ENCODE measurements around the gene DHRSX. TPM values are rescaled to one million over a fixed set of nuclear protein-coding genes. Genes with fewer than 3 reads are reported as not detected.

Gene DHRSX
- total RNA-seq, 2 donors from 2014 or later = 19.9 to 21.9 TPM

- no peak for DNase-seq (ENCODE audit: low spot score)
- H3K27ac ChIP-seq = no peak overlapping the region
These were observed 2.1 kb upstream of the DHRSX start for GRCh38 chrX:2502668-2503519.

GRCh38 chrX:2502120-2502667 lies 1.4 kb upstream of the DHRSX start:
- no peak for DNase-seq (ENCODE audit: low spot score)
- TF ChIP-seq CTCF (IDR thresholded peaks at IDR 0.05) = no peak
- Histone ChIP-seq H3K27me3 (no peaks in the 10 kb centered on the region), H3K36me3 (no peaks in the 10 kb centered on the region), H3K27ac (no peak overlapping the region), H3K9me3 (no peaks in the 10 kb centered on the region), H3K4me3 (no peak overlapping the region), H3K4me1 (peaks cover 0 to 27% of the 10 kb centered on the region in 2 donors)

More at GRCh38 chrX:2502668-2503519, 2.1 kb upstream of the DHRSX start:
- TF ChIP-seq CTCF (IDR thresholded peaks at IDR 0.05) = no peak
- Histone ChIP-seq H3K27me3 (no peaks in the 10 kb centered on the region), H3K36me3 (no peaks in the 10 kb centered on the region), H3K4me1 (peaks cover 0 to 20% of the 10 kb centered on the region in 2 donors), H3K9me3 (no peaks in the 10 kb centered on the region), H3K4me3 (no peak overlapping the region)

- Histone ChIP-seq H3K36me3 (no peaks in the 10 kb centered on the region), H3K4me1 (peaks cover 0 to 32% of the 10 kb centered on the region in 2 donors), H3K9me3 (no peaks in the 10 kb centered on the region), H3K27ac (peak overlapping the region in 1 of 2 donors; percentile 95), H3K27me3 (no peaks in the 10 kb centered on the region), H3K4me3 (no peak overlapping the region)
- no peak for DNase-seq (ENCODE audit: low spot score)
- TF ChIP-seq CTCF (IDR thresholded peaks at IDR 0.05) = no peak
These were observed 855 bp upstream of the DHRSX start for GRCh38 chrX:2501559-2502102.

GRCh38 chrX:2500091-2500802 lies 529 bp downstream of the DHRSX start:
- DNase-seq (ENCODE audit: low spot score) = no peak
- no peaks in the 10 kb centered on the region for H3K36me3 ChIP-seq
- TF ChIP-seq CTCF (IDR thresholded peaks at IDR 0.05) = peak in 1 of 2 donors; percentile 44
- peak overlapping the region; percentile 81 to 93 for H3K4me3 ChIP-seq
- peak overlapping the region; percentile 92 to 95 for H3K27ac ChIP-seq
- H3K4me1 ChIP-seq = peaks cover 0 to 32% of the 10 kb centered on the region in 2 donors
- no peaks in the 10 kb centered on the region for H3K27me3 ChIP-seq
- H3K9me3 ChIP-seq = no peaks in the 10 kb centered on the region

GRCh38 chrX:2499507-2499906 lies 1.3 kb downstream of the DHRSX start:
- peak overlapping the region; percentile 92 to 95 for H3K27ac ChIP-seq
- no peaks in the 10 kb centered on the region for H3K27me3 ChIP-seq
- no peak for TF ChIP-seq CTCF (IDR thresholded peaks at IDR 0.05)
- H3K9me3 ChIP-seq = no peaks in the 10 kb centered on the region
- no peaks in the 10 kb centered on the region for H3K36me3 ChIP-seq
- no peak for DNase-seq (ENCODE audit: low spot score)
- peak overlapping the region; percentile 81 to 93 for H3K4me3 ChIP-seq
- H3K4me1 ChIP-seq = peaks cover 0 to 32% of the 10 kb centered on the region in 2 donors

Data from right atrium auricular region (tissue), 2 donors.